Stimulated activated naive CD8-positive, alpha-beta T cell treated with anti-CD3 and anti-CD28 coated beads, Interleukin-15, amount 100 ng/mL, for 72 hours (primary cell): ENCODE results near the gene BHLHE23.

Experiments used
- ATAC-seq: fragments of 150-1000 bp; cut with Tn5 transposase; 2 replicates; pipeline ENCODE4 v1.10.0; 2021; ENCODE audit warnings: mild to moderate bottlenecking, moderate library complexity
- DNase-seq, 2 donors: peaks; one replicate each; pipeline ENCODE4 v3.0.0; 2021 to 2022
- H3K27ac Mint-ChIP-seq, 2 donors: one replicate each; pipeline ENCODE4 v1.8.0; 2022; ENCODE audit warnings: mild to moderate bottlenecking in 2 of 2, mixed read lengths in 2 of 2, moderate library complexity in 2 of 2
- H3K27me3 Mint-ChIP-seq: one replicate; pipeline ENCODE4 v1.8.0; 2022; ENCODE audit warnings: mixed read lengths
- H3K4me1 Mint-ChIP-seq: one replicate; pipeline ENCODE4 v1.8.0; 2022; ENCODE audit warnings: mild to moderate bottlenecking, mixed read lengths
- H3K4me3 Mint-ChIP-seq, 2 donors: one replicate each; pipeline ENCODE4 v1.8.0; 2022; ENCODE audit warnings: mild to moderate bottlenecking in 2 of 2, mixed read lengths in 2 of 2, moderate library complexity in 1 of 2
- H3K9me3 Mint-ChIP-seq, 2 donors: one replicate each; pipeline ENCODE4 v1.8.0; 2022; ENCODE audit warnings: mixed read lengths in 2 of 2

BHLHE23 gene

DNA sequence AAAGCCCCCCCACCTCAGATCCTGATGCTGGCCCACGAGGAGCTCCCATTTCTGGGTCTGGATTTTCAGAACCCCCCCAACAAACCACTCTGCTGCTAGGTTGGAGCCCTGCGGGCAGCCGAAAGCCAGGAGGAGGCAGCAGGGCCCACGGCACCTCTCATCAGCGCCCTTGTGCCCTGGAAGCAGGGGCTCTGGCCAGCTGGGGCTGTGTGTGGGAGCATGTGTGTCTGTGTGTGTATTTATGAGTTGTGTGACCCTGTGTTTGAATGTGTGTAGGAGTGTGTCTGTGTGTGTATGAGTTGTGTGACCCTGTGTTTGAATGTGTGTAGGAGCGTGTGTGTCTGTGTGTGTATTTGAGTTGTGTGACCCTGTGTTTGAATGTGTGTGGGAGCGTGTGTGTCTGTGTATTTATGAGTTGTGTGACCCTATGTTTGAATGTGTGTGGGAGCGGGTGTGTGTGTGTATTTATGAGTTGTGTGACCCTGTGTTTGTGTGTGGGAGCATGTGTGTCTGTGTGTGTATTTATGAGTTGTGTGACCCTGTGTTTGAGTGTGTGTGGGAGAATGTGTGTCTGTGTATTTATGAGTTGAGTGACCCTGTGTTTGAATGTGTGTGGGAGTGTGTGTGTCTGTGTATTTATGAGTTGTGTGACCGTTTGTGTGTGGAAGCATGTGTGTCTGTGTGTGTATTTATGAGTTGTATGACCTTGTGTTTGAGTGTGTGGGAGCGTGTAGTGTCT lies 35.4 kb downstream of the BHLHE23 start:
- peak overlapping the region in 1 of 2 donors; percentile 1 for H3K4me3 Mint-ChIP-seq
- no peak overlapping the region for H3K27ac Mint-ChIP-seq

DNA sequence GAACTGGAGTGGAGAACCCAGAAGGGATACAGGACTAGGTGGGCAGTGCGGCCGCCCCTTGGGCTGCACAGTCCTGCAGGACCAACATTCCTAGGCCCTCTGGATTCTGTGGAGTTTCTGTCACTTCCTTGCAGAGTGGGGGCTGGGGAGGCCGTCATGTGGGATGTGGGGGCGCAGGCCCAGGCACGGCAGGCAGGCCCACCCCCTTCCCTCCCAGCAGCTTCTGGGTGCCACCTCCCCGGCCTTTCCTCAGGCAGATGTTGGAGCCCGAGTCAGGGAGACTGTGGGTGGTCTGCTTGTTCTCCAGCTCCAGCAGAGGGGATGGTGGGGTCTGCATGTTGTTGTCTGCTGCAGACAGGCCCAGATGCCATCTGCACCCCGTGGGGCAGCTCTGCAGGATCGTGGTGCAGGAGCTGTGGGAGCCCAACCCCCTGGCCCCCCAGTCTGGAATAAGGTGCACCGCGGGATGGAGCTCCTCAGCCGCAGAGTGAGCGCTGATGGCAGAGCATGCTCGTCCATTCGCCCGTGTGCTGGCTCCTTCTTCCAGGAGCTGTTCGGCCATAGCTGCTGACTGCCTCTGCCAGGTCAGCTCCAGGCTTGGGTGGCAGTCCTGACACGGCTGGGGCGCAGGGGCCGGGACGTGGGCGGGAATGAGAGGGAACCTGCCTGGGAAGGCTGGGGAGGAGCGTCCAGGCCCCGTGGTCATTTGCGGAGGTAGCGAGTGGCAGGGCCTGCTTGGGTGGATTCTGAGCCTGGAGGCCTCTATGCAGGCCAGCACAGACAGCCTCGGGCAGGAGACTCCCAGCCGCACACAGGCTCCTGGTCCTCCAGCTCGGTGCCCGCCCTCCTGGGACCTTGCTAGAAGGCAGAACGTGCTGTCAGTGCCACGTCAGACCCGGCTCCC lies 36.2 kb downstream of the BHLHE23 start:
- Mint-ChIP-seq H3K4me1 (peaks cover 25% of the 10 kb centered on the region), H3K27ac (no peak overlapping the region)
- ATAC-seq = no peak

More for the DNA sequence above, 35.4 kb downstream of the BHLHE23 start:
- H3K27me3 Mint-ChIP-seq = peaks cover 51% of the 10 kb centered on the region
- DNase-seq (no peak), ATAC-seq (no peak)
- H3K4me1 Mint-ChIP-seq = peaks cover 25% of the 10 kb centered on the region
- H3K9me3 Mint-ChIP-seq = no peaks in the 10 kb centered on the region

GRCh38 chr20:62969939-62970306 lies 36.8 kb downstream of the BHLHE23 start:
- peaks cover 25% of the 10 kb centered on the region for H3K4me1 Mint-ChIP-seq
- no peak overlapping the region for H3K27ac Mint-ChIP-seq
- ATAC-seq (no peak), DNase-seq (no peak)
- H3K4me3 Mint-ChIP-seq = no peak overlapping the region
- H3K27me3 Mint-ChIP-seq = peaks cover 40% of the 10 kb centered on the region
- no peaks in the 10 kb centered on the region for H3K9me3 Mint-ChIP-seq

More for the DNA sequence above, 36.2 kb downstream of the BHLHE23 start:
- no peak for DNase-seq
- Mint-ChIP-seq H3K9me3 (no peaks in the 10 kb centered on the region), H3K27me3 (peaks cover 42% of the 10 kb centered on the region), H3K4me3 (no peak overlapping the region)

- Mint-ChIP-seq H3K4me3 (no peak overlapping the region), H3K4me1 (peaks cover 25% of the 10 kb centered on the region), H3K9me3 (no peaks in the 10 kb centered on the region), H3K27ac (no peak overlapping the region), H3K27me3 (peaks cover 34% of the 10 kb centered on the region)
- no peak for DNase-seq
- ATAC-seq = no peak
Observed at GRCh38 chr20:62969179-62969760, 37.5 kb downstream of the BHLHE23 start.

- peaks cover 24% of the 10 kb centered on the region for H3K4me1 Mint-ChIP-seq
- DNase-seq = no peak
- no peaks in the 10 kb centered on the region for H3K9me3 Mint-ChIP-seq
- peaks cover 27% of the 10 kb centered on the region for H3K27me3 Mint-ChIP-seq
- H3K27ac Mint-ChIP-seq = no peak overlapping the region
- no peak overlapping the region for H3K4me3 Mint-ChIP-seq
- ATAC-seq = no peak
Observed at GRCh38 chr20:62968378-62969178, 38.2 kb downstream of the BHLHE23 start.

- Mint-ChIP-seq H3K4me3 (no peak overlapping the region), H3K9me3 (no peaks in the 10 kb centered on the region), H3K27ac (no peak overlapping the region), H3K27me3 (peaks cover 19% of the 10 kb centered on the region), H3K4me1 (peaks cover 16% of the 10 kb centered on the region)
- ATAC-seq (no peak), DNase-seq (no peak)
Observed at GRCh38 chr20:62967628-62968351, 39.0 kb downstream of the BHLHE23 start.

- Mint-ChIP-seq H3K4me3 (no peak overlapping the region), H3K27ac (no peak overlapping the region), H3K4me1 (peaks cover 9% of the 10 kb centered on the region), H3K9me3 (no peaks in the 10 kb centered on the region), H3K27me3 (peaks cover 12% of the 10 kb centered on the region)
- ATAC-seq = no peak
- no peak for DNase-seq
Observed at GRCh38 chr20:62967149-62967501, 39.6 kb downstream of the BHLHE23 start.

- H3K4me3 Mint-ChIP-seq = no peak overlapping the region
- ATAC-seq (no peak), DNase-seq (no peak)
- H3K27me3 Mint-ChIP-seq = peaks cover 6% of the 10 kb centered on the region
- H3K9me3 Mint-ChIP-seq = no peaks in the 10 kb centered on the region
- H3K4me1 Mint-ChIP-seq = peaks cover 3% of the 10 kb centered on the region
- no peak overlapping the region for H3K27ac Mint-ChIP-seq
Observed at GRCh38 chr20:62966212-62967148, 40.3 kb downstream of the BHLHE23 start.

DNA sequence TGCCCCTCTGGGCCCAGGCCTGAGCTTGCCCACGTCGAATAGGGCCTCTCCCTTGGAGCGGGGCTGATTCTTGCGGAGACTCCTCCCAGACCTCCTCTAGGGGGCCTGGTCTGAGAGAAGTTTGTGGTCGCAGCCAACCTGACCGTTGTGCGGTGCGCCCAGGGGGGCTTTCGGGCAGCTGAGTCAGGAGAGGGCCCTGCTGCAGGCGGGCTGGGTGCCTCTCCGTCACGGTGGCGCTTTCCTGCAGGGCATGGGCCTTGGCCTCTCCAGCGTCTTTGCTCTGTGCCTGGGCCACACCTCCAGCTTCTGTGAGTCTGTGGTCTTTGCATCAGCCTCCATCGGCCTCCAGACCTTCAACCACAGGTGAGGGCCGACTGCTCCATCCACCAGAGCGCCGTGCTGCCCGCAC lies 41.4 kb downstream of the BHLHE23 start:
- DNase-seq (no peak), ATAC-seq (no peak)
- Mint-ChIP-seq H3K27ac (no peak overlapping the region), H3K4me1 (peaks cover 3% of the 10 kb centered on the region), H3K9me3 (no peaks in the 10 kb centered on the region), H3K4me3 (no peak overlapping the region), H3K27me3 (no peaks in the 10 kb centered on the region)

GRCh38 chr20:62964700-62965099 lies 42.1 kb downstream of the BHLHE23 start:
- H3K4me1 Mint-ChIP-seq = peaks cover 10% of the 10 kb centered on the region
- H3K27ac Mint-ChIP-seq = no peak overlapping the region
- H3K9me3 Mint-ChIP-seq = no peaks in the 10 kb centered on the region
- DNase-seq (no peak), ATAC-seq (no peak)
- no peaks in the 10 kb centered on the region for H3K27me3 Mint-ChIP-seq
- no peak overlapping the region for H3K4me3 Mint-ChIP-seq

GRCh38 chr20:62963614-62964397 lies 43.0 kb downstream of the BHLHE23 start:
- no peaks in the 10 kb centered on the region for H3K27me3 Mint-ChIP-seq
- ATAC-seq = no peak
- no peak overlapping the region for H3K27ac Mint-ChIP-seq
- H3K4me1 Mint-ChIP-seq = peaks cover 19% of the 10 kb centered on the region
- no peaks in the 10 kb centered on the region for H3K9me3 Mint-ChIP-seq
- H3K4me3 Mint-ChIP-seq = no peak overlapping the region
- no peak for DNase-seq

DNA sequence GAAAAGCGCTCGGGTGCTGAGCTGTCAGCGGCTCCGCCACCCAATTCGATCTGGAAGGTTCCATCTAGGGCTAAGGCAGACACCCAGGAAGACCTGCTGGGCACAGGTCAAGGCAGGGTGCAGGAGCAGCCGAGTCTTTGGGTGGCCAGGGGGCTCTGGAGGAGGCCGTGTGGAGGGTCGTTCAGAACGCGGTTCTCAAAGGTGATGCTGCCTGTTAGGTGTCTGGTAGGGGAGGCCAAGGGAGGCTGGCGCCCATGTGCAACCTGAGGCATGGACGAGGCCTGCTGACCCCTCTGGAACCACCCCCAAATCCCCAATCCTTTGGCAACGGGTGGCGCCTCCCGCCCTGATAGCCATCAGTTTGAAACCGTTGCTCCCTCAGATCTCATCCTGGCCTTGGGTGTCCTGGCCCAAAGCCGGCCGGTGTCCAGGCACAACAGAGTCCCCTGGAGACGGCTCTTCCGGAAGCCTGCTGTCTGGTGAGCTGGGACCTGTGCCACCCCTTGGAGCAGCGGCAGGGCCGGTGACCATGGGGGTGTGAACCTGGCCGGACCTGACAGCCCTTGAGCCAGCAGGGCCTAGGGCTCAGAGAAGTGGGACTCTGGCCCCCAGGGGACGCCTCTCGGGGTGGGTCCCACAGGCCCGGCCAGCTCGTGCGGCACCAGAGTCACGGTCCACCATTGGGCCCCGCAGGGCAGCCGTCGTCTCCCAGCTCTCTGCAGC lies 43.7 kb downstream of the BHLHE23 start:
- Mint-ChIP-seq H3K4me1 (peaks cover 26% of the 10 kb centered on the region), H3K27me3 (no peaks in the 10 kb centered on the region), H3K27ac (no peak overlapping the region), H3K4me3 (no peak overlapping the region), H3K9me3 (no peaks in the 10 kb centered on the region)
- DNase-seq (no peak), ATAC-seq (no peak)
